HG02759 (cell line): Measurements from ENCODE around the gene CITED4.
A peak's percentile ranks its signal among the peaks of the same experiment; 100 is the strongest.
"Not testable (repeated sequence)": the region's sequence is repeated elsewhere in the genome, so short reads cannot be mapped to it uniquely, and the experiment has no call there.

Experiments used
- ATAC-seq: cut with Tn5 transposase; IDR thresholded peaks from one replicate; pipeline ENCODE4 v1.9.1; 2021; ENCODE audit warnings: mild to moderate bottlenecking, moderate library complexity; ENCODE audit not compliant: unreplicated experiment

CITED4 gene, protein sequence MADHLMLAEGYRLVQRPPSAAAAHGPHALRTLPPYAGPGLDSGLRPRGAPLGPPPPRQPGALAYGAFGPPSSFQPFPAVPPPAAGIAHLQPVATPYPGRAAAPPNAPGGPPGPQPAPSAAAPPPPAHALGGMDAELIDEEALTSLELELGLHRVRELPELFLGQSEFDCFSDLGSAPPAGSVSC

DNA sequence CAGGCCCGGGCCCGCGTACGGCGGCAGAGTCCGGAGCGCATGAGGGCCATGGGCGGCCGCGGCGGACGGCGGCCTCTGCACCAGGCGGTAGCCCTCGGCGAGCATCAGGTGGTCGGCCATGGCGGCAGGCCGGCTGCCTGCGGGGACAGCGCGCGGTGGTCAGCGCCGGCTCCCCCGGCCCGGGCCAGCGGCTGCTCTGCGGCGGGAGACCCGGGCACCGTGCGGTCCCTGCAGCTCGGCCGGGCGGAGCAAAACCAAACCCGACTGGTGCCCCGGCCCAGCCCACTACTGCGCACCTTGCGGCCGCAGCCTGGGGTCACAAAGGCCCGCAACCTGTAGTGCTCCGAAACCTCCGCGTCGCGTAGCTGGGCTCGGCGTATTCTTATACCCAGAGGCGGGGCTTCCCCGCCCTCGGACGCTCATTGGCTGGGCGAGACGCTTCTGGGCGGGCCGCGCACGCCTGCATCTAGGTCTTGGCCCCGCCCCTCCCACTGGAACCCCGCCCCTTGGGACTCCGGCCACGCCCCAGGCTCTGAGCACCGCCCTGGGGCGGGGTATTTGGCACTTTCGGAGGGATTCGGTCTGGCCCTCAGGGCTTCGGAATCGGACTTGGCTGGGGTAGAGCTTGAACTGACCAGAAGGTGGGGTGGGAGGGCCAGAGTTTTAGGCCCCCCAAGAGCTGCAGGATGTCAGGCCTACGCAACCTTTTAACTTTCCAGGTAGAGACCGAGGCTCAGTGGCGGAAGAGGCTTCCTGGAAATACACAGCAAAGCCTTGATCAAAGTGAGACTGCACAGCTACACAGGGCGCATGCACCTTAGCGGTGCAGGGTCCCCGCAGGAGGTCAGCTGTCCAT is at the start of gene CITED4:
TSS of gene CITED4 (minus strand) at position 356 of the 856 bp plus-strand sequence. CDS start at position 120, 236 bp downstream.
- ATAC-seq, result peak; percentile 95

DNA sequence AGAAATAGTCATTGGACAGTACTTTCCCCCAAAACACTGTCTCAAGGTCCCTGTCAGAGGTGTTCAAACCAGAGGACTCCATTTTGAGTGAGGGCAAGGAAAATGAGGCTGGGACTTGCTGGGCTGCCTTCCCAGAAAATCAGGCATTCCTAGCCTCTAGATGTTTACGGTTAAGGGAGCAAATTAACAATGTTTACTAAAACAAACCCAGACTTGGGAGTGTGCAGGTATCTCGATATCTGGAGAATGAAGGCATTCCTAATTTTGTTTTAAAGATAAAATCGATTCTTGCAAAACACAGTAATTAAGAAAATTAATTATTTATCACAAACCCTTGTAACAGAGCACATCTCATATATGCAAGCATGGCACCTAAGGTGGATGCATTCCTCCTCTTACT is 48.9 kb upstream of the CITED4 start:
- ATAC-seq, result no peak

DNA sequence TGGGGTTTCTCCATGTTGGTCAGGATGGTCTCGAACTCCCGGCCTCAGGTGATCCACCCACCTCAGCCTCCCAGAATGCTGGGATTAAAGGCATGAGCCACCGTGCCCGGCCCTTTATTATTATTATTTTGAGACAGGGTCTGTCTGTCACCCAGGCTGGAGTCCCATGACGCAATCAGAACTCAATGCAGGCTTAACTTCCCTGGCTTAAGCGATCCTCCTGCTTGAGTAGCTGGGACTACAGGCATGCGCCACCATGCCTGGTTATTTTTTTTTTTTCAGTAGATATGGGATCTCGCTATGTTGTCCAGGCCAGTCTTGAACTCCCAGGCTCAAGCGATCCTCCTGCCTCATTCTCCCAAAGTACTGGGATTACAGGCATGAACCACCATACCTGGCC is 47.1 kb upstream of the CITED4 start:
- ATAC-seq, result no peak

DNA sequence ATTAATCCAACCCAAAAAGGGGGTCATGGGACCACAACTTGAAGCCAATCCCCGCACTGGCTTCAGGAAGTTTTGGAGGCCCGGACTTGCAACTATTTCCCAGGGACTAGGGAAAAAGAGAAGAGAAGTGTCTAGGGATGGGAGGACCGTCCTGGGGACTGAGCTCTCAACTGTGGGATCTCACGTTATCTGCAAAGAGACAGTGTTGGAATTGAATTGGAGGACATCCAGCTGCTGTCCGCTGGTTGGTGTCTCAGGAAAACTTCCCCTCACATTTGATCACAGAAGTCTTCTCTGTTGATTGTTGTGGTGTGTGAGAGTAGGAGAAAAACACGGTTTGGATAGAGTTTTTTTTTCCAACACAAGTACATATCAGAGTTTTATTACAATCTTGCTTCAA is 46.2 kb upstream of the CITED4 start:
- no peak for ATAC-seq

DNA sequence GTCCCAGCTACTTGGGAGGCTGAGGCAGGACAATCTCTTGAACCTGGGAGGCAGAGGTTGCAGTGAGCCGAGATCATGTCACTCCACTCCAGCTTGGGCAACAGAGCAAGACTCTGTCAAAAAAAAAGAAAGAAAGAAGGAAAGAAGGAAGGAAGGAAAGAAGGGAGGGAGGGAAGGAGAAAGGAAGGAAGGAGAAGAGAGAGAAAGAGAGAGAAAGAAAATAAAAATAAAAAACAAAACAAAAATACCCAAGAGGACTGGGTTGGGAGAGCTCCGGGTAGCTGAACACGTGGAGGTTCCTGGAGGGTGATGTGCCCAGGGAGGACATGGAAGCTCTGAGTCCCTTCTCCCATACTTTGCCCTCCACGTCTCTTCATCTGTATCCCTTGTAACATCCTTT is 45.7 kb upstream of the CITED4 start:
- ATAC-seq, result no peak

DNA sequence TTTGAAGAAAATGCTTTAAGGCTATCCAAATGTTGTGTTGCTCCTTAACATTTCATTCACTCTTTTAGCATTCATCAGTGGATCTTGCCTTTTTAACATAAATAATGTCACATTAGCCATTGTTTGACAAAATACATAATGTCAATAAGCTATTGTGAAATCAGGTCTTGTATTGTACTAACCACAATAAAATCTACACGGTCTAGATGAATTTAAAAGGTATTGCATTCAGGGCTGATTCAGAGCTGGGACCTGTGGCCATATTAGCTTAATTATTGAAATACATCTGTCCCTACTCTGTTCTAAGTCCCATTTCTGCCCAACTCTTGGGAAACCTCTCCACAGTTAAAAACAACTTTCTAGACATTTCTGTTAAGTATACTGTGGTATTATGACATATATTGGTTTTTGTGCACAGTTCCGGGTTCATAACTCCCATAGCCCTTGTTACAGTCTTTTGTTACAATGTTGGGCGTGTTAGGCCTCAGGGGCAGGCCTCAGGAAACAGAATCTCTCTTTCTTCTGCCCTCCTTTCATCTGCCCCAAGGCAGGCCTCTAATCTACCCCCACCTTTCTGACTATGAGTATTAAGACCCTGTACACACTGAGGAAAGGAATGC is 44.7 kb upstream of the CITED4 start:
- ATAC-seq, result no peak

DNA sequence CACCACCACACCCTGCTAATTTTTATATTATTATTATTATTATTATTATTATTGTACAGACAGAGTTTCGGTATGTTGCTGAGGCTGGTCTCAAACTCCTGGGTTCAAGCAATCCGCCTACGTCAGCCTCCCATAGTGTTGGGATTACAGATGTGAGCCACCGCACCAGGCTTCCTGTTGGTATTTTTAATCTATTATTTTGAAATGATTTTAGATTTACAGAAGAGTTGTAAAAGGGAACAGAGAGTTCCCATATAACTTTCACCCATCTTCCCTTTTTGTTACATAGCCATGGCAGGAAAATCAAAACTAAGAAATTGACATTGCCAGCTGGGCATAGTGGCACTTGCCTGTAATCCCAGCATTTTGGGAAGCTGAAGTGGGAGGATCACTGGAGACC is 42.9 kb upstream of the CITED4 start:
- no peak for ATAC-seq

DNA sequence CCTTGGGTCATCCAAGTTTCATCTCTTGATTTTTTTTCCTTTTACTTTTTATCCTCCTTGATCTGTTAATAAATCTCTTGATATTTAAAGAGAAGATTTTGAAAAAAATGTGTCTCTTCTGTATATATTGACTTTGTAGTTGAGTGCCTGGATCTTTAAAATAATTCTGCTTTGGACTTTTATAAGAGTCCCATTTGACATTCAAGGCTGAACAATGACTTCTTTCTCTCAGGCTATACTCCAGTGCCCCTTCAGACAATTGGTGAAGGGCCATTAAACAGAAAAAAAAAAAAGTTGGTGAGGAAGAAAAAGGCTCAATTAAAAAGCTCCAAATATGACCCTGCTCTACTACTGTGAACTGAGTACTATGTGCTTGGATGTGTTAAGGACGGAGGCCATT is 40.9 kb upstream of the CITED4 start:
- no peak for ATAC-seq

DNA sequence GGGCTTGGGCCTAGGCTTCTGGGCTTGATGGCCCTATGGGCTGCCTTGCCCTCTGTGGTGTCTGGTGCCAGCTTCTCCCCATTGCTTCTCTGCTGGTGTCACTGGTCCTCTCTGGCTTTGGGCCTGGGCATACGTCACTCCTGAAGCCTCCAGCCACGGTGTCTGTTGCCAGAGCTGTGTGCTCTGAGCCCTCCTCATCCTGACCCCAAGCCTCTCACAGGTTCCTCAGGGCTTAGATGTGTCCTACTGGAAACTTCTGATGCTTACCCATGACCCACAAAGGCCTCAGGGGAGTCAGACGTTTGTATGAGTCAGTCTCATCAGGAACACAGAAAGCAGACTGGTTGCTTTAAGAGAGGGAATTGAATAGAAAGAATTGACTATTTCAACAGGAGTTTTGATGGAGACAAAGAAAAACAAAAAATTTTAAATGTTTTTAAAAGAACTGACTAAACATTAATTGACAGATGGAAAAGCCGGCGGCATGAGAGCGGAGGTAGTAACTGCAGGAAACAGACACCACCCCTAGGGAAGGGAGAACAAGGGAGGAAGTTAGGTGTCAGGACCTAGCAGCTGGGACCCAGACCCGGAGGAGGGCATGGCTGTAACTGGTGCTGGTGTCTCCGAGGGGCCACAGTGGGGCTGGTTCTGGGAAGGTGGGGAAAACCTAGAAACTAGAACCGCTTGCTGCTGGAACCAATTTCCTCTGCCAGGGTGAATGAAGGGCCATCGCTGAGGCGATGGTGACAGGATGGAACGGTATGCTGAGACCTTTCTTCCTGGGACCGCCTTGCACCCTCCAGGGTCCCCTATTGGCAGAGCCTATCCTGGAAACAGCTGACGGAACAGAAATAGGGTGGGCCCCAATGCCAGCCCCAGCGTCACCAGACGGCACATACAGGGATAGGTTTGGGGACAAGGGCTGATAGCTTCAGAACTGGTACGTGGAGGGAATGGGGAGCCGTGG is 40.0 kb upstream of the CITED4 start:
- ATAC-seq, result no peak

DNA sequence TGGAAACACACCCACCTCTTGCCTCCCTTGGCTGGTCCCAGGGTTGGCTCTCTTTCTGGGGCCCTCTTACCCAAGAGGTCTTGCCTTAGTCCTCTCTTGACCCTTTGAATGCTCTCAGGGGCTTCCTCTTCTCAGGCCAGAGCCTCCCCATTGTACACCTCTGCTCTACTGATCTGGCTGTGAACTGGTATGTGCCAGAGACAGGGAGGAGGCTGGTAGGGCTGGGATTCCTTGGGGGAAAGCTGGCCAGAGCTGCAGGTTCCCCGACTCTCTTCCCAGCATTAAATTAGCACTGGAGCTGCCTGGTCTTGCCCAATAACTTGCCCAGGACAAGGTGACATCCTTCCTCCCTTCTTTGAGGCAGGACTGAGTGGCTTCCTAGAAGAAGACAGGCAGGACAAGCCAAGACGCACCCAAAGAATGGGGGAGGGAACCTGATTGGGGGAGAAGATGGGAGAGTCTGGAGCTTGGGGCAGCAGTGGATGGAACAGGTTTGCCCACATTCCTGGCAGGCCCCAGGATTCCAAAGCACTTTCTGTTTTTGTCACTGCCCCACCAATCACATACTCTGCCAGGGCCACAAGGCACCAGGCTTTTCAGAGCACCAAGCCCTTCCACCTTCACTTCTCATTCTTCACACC is 37.2 kb upstream of the CITED4 start:
- ATAC-seq, result no peak

DNA sequence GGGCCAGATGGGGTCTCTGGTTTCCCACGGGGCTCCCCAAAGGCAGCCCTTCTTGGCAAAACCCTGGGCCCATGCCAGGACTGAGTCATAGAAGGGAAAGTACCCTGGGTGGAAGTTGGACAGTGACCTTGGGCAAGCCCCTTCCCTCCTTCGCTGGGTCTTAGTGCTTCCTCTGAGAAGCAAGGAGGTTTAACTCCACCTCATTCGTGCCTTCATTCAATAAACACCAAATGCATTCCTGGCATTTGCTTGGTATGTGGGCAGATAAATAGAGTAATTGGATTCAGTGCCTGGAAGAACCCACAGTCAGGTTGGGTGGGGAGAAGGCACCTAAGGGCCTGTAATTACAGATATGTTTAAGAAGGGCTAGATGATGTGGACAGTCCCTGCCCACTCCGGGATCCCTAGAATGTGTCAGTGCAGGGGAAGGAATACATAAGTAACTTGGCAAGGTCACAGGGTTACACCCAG is 36.3 kb upstream of the CITED4 start:
- ATAC-seq, result no peak

DNA sequence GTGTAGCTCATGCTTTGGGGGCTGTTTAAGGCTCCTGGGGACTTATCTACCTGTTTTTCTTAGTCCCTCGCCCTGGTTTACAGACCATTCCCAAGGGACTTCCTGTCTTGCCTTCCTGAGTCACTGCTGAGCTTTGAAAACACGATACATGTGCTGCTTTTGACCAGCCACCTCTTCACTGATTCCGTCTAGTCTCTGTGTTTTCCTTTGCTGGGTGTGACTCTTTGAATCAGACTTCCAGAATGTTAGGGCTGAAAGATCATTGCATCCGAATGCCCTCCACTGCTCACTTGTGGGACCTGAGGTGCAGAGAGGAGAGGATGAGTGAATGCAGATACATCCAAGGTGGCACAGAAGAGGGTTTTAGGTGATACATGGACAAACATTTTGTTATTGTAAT is 35.4 kb upstream of the CITED4 start:
- ATAC-seq, result no peak

DNA sequence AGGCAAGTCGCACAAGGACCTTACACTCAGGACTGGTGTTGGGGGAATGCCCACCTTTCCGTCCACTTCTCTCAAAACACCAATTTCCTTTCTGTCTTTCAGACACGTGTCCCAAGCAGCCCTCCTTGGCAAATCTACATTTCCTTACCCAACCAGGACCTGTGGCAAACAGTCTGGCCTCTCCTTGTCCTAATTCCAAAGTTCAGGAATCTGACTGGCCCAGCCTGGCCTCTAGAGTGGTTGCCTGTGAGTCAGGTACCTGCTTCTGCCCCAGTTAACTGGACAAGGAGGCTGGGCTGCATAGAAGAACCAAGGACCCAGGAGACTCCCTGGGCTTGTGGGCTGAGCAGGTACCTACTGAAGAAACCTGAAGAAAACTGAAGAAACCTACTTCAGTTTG is 34.3 kb upstream of the CITED4 start:
- ATAC-seq, result no peak

DNA sequence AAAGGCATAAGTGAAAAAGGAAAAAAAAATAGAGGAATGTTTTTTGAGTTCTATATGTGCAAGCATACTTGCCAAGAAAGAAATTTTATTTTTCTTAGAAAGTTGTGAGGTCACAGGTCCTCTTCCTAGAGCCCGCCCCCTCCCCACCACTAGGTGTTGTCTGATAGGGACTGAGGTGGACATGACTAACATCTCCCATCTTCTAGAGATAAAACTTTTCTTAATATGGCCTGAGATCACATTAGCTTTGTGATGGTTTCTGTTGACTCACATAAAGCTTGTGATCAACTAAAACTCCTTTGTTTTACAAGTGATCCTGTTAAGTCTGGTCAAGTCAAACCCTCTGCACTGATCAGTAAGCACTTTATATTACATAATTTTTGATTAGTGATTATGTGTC is 33.4 kb upstream of the CITED4 start:
- ATAC-seq, result no peak

DNA sequence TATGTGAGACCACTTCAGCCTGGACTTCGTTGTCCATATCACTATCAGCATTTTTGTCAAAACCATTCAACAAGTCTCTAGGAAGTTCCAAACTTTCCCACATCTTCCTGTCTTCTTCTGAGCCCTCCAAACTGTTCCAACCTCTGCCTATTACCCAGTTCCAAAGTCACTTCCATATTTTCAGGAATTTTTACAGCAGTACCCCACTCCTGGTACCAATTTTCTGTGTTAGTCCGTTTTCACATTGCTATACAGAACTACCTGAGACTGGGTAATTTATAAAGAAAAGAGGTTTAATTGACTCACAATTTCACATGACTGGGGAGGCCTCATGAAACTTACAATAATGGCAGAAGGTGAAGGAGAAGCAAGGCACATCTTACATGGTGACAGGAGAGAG is 32.7 kb upstream of the CITED4 start:
- not testable (repeated sequence) for ATAC-seq

DNA sequence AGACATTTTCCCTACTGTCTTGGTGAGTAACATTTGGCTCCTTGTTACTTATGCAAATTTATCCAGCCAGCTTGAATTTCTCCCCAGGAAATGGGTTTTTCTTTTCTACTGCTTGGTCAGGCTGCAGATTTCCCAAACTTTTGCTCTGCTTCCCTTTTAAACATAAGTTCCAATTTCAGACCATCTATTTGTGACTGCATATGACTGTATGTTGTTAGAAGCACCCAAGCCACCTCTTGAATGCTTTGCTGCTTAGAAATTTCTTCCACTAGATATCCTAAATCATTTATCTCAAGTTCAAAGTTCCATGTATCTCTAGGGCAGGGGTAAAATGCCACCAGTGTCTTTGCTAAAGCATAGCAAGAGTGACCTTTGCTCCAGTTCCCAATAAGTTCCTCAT is 32.3 kb upstream of the CITED4 start:
- no peak for ATAC-seq

DNA sequence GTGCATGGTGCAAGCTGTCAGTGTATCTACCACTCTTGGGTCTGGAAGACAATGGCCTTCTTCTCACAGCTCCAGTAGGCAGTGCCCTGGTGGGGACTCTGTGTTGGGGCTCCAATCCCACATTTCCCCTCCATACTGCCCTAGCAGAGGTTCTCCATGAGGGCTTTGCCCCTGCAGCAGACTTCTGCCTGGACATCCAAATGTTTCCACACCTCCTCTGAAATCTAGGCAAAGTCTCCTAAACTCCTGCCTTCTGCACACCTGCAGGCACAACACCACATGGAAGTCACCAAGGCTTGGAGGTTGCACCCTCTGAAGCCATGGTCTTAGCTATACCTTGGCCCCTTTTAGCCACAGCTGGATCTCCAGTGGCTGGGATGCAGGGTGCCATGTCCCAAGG is 31.8 kb upstream of the CITED4 start:
- no peak for ATAC-seq

DNA sequence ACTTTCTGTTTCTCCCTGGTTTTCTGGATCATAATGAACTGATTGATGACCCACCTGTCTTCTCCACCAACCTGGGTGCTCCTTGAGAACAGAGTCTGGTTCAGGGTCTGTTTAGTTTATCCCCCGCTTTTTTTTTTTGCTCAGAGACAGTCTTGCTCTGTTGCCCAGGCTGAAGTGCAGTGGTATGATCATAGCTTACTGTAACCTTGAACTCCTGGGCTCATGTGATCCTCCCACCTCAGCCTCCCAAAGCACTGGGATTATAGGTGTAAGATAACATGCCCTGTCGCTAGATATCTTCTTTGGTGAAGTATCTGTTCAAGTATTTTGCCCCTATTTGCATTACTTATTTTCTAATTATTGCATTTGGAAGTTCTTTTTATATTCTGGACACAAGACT is 30.2 kb upstream of the CITED4 start:
- ATAC-seq, result no peak

DNA sequence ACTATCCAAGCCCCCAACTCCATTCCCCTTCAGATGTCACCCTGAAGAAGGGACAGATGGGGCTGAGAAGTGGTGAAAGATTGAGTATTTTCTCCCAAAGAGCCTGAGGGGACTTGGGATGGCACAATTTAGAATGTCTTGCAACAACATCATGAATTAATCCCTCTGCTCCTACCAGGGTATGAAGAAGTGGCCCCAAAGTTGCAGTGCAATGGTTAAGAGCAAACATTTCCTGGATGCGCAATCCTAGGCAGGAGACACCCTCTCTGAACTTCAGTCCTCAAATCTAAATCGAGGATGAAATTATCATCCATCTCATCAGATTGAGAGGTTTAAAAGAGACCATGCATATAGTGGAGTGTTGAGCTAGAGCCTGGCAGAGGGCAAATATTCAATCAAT is 28.6 kb upstream of the CITED4 start:
- ATAC-seq, result no peak

DNA sequence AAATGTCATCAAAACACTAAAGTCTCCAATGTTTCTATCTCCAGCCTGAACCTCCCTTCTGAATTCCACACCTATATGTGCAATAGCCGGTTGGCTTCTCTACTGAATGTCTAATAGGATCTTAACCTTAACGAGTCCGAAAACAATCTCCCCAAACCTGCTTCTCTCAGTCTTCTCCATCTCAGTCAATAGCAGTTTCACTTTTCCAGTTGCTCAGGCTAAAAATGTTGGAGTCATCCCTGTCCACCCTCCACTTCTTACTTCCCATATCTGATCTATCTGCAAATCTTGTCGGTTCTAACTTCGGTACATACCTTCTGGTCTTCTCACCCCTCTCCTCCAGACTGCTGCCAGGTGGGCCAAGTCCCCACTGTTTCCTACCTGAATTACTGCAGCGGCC is 25.5 kb upstream of the CITED4 start:
- no peak for ATAC-seq

DNA sequence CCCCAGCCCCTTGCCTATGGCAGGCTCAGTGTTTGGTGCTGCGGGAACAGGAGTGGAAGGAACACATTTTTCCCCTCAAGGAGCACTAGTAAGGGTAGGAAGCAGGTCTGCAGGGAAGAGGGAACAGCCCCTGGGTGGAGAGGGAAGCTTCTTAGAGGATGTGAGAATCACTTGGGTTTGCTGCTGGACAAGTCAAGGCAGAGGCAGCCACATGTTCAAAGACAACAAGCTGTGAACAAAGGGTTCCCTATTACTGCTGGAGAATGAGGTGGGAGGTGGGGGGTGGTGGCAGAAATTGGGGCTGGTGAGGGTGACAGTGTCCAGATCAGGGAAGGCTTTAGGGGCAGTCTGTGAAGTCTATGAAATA is 24.8 kb upstream of the CITED4 start:
- no peak for ATAC-seq
